IMR-90 (cell line): ENCODE results near the gene DACH1. TPM values are rescaled to one million over a fixed set of nuclear protein-coding genes. Genes with fewer than 3 reads are reported as not detected.

Source experiments
- ATAC-seq: fragments of 200-7000 bp; cut with Tn5 transposase; 2 replicates; pipeline ENCODE4 v1.9.1; 2020; ENCODE audit warnings: low read depth, mild to moderate bottlenecking, moderate library complexity
- BruUV-seq: library from RNA; stranded (reverse); fragments of 400-500 nt; replicated peaks from 2 replicates; lab custom pipeline; 2021; lab: Mats Ljungman, UMichigan
- CTCF ChIA-PET: fragments of 300-600 bp; formaldehyde crosslinking; extraction: SDS; loops from one replicate; lab custom pipeline; 2021; ENCODE audit warnings: antibody characterized with exemption; lab: Yijun Ruan, JAX
- POLR2A ChIA-PET: fragments of 300-600 bp; sonication (Branson Sonifier 250); formaldehyde crosslinking; loops from one replicate; lab custom pipeline; 2022; ENCODE audit warnings: antibody characterized with exemption; ENCODE audit not compliant: unreplicated experiment; lab: Charles Lee
- DNase-seq: peaks from one replicate; pipeline ENCODE4 v3.0.0; 2013
- H2AFZ ChIP-seq: replicated peaks from 2 replicates; pipeline ENCODE3; 2013; ENCODE audit warnings: low read length, mild to moderate bottlenecking; ENCODE audit not compliant: poor library complexity
- H2AK5ac ChIP-seq: 2 replicates; pipeline ENCODE4 v1.6.1; 2013; ENCODE audit warnings: low read depth, low read length, inconsistent platforms
- H2AK9ac ChIP-seq: replicated peaks from 2 replicates; pipeline ENCODE3; 2013; ENCODE audit warnings: mild to moderate bottlenecking, low read depth, low read length, moderate library complexity; ENCODE audit not compliant: poor library complexity
- H2BK120ac ChIP-seq: 2 replicates; pipeline ENCODE4 v1.6.1; 2013; ENCODE audit warnings: low read depth, low read length, inconsistent platforms
- H2BK15ac ChIP-seq: 3 replicates; pipeline ENCODE4 v1.6.1; 2013; ENCODE audit warnings: low read depth, low read length, inconsistent platforms
- H2BK20ac ChIP-seq: 2 replicates; pipeline ENCODE4 v1.6.1; 2013; ENCODE audit warnings: low read depth, mild to moderate bottlenecking, inconsistent platforms, low read length, moderate library complexity
- H2BK5ac ChIP-seq: 2 replicates; pipeline ENCODE4 v1.6.1; 2013; ENCODE audit warnings: mild to moderate bottlenecking, low read depth, low read length, inconsistent platforms; ENCODE audit not compliant: poor library complexity, severe bottlenecking
- H3K14ac ChIP-seq: replicated peaks from 2 replicates; pipeline ENCODE4 v1.6.1; 2013; ENCODE audit warnings: low read depth, low read length, inconsistent platforms
- H3K18ac ChIP-seq: 2 replicates; pipeline ENCODE4 v1.6.1; 2013; ENCODE audit warnings: low read depth, low read length, control low read depth
- H3K23ac ChIP-seq: 2 replicates; pipeline ENCODE4 v1.6.1; 2013; ENCODE audit warnings: low read depth, low read length, inconsistent platforms
- H3K27ac ChIP-seq: 2 replicates; pipeline ENCODE4 v1.5.1; 2013; ENCODE audit warnings: mild to moderate bottlenecking, control low read depth, low read length; ENCODE audit not compliant: insufficient read depth
- H3K27me3 ChIP-seq: 2 replicates; pipeline ENCODE4 v1.6.1; 2013; ENCODE audit warnings: low read length; ENCODE audit not compliant: control insufficient read depth, insufficient read depth
- H3K36me3 ChIP-seq: 2 replicates; pipeline ENCODE4 v1.6.1; 2013; ENCODE audit warnings: low read length, mixed read lengths; ENCODE audit not compliant: control insufficient read depth, insufficient read depth
- H3K4ac ChIP-seq: 2 replicates; pipeline ENCODE4 v1.6.1; 2013; ENCODE audit warnings: low read depth, low read length, inconsistent platforms
- H3K4me1 ChIP-seq: 2 replicates; pipeline ENCODE4 v1.6.1; 2013; ENCODE audit warnings: low read length, mixed read lengths; ENCODE audit not compliant: control insufficient read depth, insufficient read depth
- H3K4me2 ChIP-seq: 2 replicates; pipeline ENCODE4 v1.6.1; 2013; ENCODE audit warnings: low read depth, mild to moderate bottlenecking, control low read depth, low read length, moderate library complexity
- H3K4me3 ChIP-seq: 2 replicates; pipeline ENCODE4 v1.5.1; 2013; ENCODE audit warnings: low read depth, mild to moderate bottlenecking, control low read depth, low read length, moderate library complexity; ENCODE audit not compliant: insufficient read depth
- H3K56ac ChIP-seq: 2 replicates; pipeline ENCODE4 v1.6.1; 2013; ENCODE audit warnings: low read length, inconsistent platforms; ENCODE audit not compliant: insufficient read depth; ENCODE audit errors: extremely low read depth
- H3K79me1 ChIP-seq, 2 experiments: 2 replicates each; pipeline ENCODE4 v1.6.1; 2013; ENCODE audit warnings: low read length in 2 of 2, inconsistent platforms in 1 of 2, low read depth in 1 of 2
- H3K9ac ChIP-seq: 2 replicates; pipeline ENCODE4 v1.6.1; 2013; ENCODE audit warnings: low read depth, low read length, control low read depth
- H3K9me1 ChIP-seq: 2 replicates; pipeline ENCODE4 v1.6.1; 2013; ENCODE audit warnings: low read length, inconsistent platforms; ENCODE audit not compliant: insufficient read depth
- H3K9me3 ChIP-seq: 2 replicates; pipeline ENCODE4 v1.6.1; 2013; ENCODE audit warnings: low read length; ENCODE audit not compliant: control insufficient read depth, insufficient read depth
- H4K20me1 ChIP-seq: 2 replicates; pipeline ENCODE4 v1.6.1; 2013; ENCODE audit warnings: low read length, inconsistent platforms; ENCODE audit not compliant: insufficient read depth
- H4K5ac ChIP-seq: 2 replicates; pipeline ENCODE4 v1.6.1; 2013; ENCODE audit warnings: mild to moderate bottlenecking, low read depth, low read length, control low read depth
- H4K8ac ChIP-seq, 2 experiments: 2 replicates each; pipeline ENCODE4 v1.6.1; 2013; ENCODE audit warnings: low read depth in 2 of 2, low read length in 2 of 2, control low read depth in 1 of 2, inconsistent platforms in 1 of 2
- H4K91ac ChIP-seq: 2 replicates; pipeline ENCODE4 v1.6.1; 2013; ENCODE audit warnings: low read depth, low read length, inconsistent platforms; ENCODE audit not compliant: insufficient read depth
- CEBPB ChIP-seq: IDR thresholded peaks from 2 replicates; pipeline ENCODE4 v1.6.1; 2012; ENCODE audit warnings: low read depth, low read length, improper control_type of control experiment
- CHD1 ChIP-seq: IDR thresholded peaks from 2 replicates; pipeline ENCODE4 v1.6.1; 2012; ENCODE audit warnings: low read depth, low read length, improper control_type of control experiment
- CTCF ChIP-seq: conservative IDR thresholded peaks from 2 replicates; pipeline ENCODE4 v1.5.1; 2012; ENCODE audit warnings: mild to moderate bottlenecking, low read depth, low read length, improper control_type of control experiment
- FOS ChIP-seq: fragments of 150-350 bp; IDR thresholded peaks from 2 replicates; pipeline ENCODE4 v1.6.1; 2016; ENCODE audit warnings: low read depth, low read length
- MAFK ChIP-seq: IDR thresholded peaks from 2 replicates; pipeline ENCODE4 v1.6.1; 2012; ENCODE audit warnings: low read depth, low read length, improper control_type of control experiment
- RAD21 ChIP-seq: IDR thresholded peaks from 2 replicates; pipeline ENCODE4 v1.6.1; 2012; ENCODE audit warnings: low read length, improper control_type of control experiment
- RFX5 ChIP-seq: IDR thresholded peaks from 2 replicates; pipeline ENCODE4 v1.8.0; 2012; ENCODE audit warnings: low read depth, mild to moderate bottlenecking, low read length, moderate library complexity
- USF2 ChIP-seq: fragments of 150-350 bp; IDR thresholded peaks from 2 replicates; pipeline ENCODE4 v1.6.1; 2017; ENCODE audit warnings: mild to moderate bottlenecking, antibody characterized with exemption, low read length, low read depth
- WGBS, 2 experiments: methylation state at CpG; one replicate each; pipeline versions ENCODE4 v1.1.5 to v1.1.7; 2013; ENCODE audit warnings: missing lambda C conversion rate in 2 of 2; ENCODE audit not compliant: insufficient read length in 1 of 2; ENCODE audit errors: extremely low coverage in 2 of 2; 5-methylcytosine and 5-hydroxymethylcytosine counted together
- dilution Hi-C: fragments of 300-500 bp; cut with HindIII; formaldehyde crosslinking; loops from one replicate; pipeline ENCODE4 v1.14.3; 2018; ENCODE audit warnings: low sequenced_read_pairs; ENCODE audit not compliant: unreplicated experiment
- in situ Hi-C: fragments of 300-500 bp; cut with MboI; formaldehyde crosslinking; loops from 3 replicates; pipeline ENCODE4 v1.14.3; 2019; ENCODE audit warnings: low sequenced_read_pairs, inconsistent platforms, mixed read lengths
- intact Hi-C: fragments of 100-400 bp; cut with micrococcal nuclease; formaldehyde crosslinking; loops from 2 replicates; pipeline ENCODE4 v1.10.0; 2022
- polyA plus RNA-seq, 3 experiments: library from polyadenylated mRNA; depleted of rRNA; stranded (reverse); fragments of >200 nt; gene quantifications; 2 replicates each; pipeline ENCODE4 v1.2.3, GENCODE V29; 2012; ENCODE audit warnings: low replicate concordance in 1 of 3
- total RNA-seq: library from RNA; depleted of rRNA; stranded (reverse); fragments of >200 nt; gene quantifications from 2 replicates; pipeline ENCODE4 v1.2.3, GENCODE V29; 2012

DACH1 gene
- total and polyA plus RNA-seq, 2 of the 4 experiments (the other 2 are of a cell fraction) = not detected

GRCh38 chr13:71876648-71877255 is 9.7 kb upstream of the DACH1 start:
- dilution Hi-C loops = no loop called here
- no peak overlapping the region for H3K27ac ChIP-seq
- H2BK5ac ChIP-seq = no peak overlapping the region
- H2AK9ac ChIP-seq = no peak overlapping the region
- no peak overlapping the region for H2AFZ ChIP-seq
- H3K27me3 ChIP-seq = no peaks in the 10 kb centered on the region
- H3K9me1 ChIP-seq = no peaks in the 10 kb centered on the region
- no peaks in the 10 kb centered on the region for H3K79me1 ChIP-seq
- no TSS peak for BruUV-seq
- H3K4me2 ChIP-seq = no peak overlapping the region
- ChIA-PET POLR2A (no interaction called here), CTCF (no interaction called here)
- 78% methylated on average over 1 of the region's 2 CpGs; no CpG with 5 or more reads in 1 of the 2 experiments for WGBS, 2 experiments
- no peak overlapping the region for H4K8ac ChIP-seq
- no peak for TF ChIP-seq RFX5
- no peak for TF ChIP-seq CEBPB
- no peak for TF ChIP-seq RAD21
- no peak for TF ChIP-seq CHD1
- TF ChIP-seq CTCF = no peak
- no peak for TF ChIP-seq MAFK
- no peak for TF ChIP-seq FOS
- no peak for TF ChIP-seq USF2
- in situ Hi-C loops = loop anchor here (10.0 kb wide), 1 partner anchor 552 kb away; no protein-coding TSS in a partner anchor
- no peak overlapping the region for H2BK15ac ChIP-seq
- H3K9ac ChIP-seq = no peak overlapping the region
- H3K4me3 ChIP-seq = no peak overlapping the region
- H3K36me3 ChIP-seq = no peaks in the 10 kb centered on the region
- no peaks in the 10 kb centered on the region for H3K9me3 ChIP-seq
- no peak overlapping the region for H2BK20ac ChIP-seq
- DNase-seq (no peak), ATAC-seq (no peak)
- no peaks in the 10 kb centered on the region for H3K4me1 ChIP-seq
- no peak overlapping the region for H3K18ac ChIP-seq
- H4K5ac ChIP-seq = no peak overlapping the region
- no peak overlapping the region for H4K91ac ChIP-seq
- no peak overlapping the region for H3K4ac ChIP-seq
- no peak overlapping the region for H3K14ac ChIP-seq
- H2AK5ac ChIP-seq = no peak overlapping the region
- intact Hi-C loops = loop anchor here (5.0 kb wide), 1 partner anchor 774 kb away; no protein-coding TSS in a partner anchor
- H2BK120ac ChIP-seq = no peak overlapping the region
- H3K23ac ChIP-seq = no peak overlapping the region
- H3K56ac ChIP-seq = no peak overlapping the region
- no peaks in the 10 kb centered on the region for H4K20me1 ChIP-seq
